Effector memory CD4-positive, alpha-beta T cell (primary cell): ENCODE data around the gene NRCAM.

Source experiments
- DNase-seq, 3 donors: peaks; one replicate each; pipeline ENCODE4 v3.0.0-alpha.2; 2020
- H3K27ac ChIP-seq: 2 replicates; pipeline ENCODE4 v1.7.0; 2013; ENCODE audit warnings: mild to moderate bottlenecking, low read length, moderate library complexity; ENCODE audit not compliant: insufficient read depth, poor library complexity, severe bottlenecking
- H3K27me3 ChIP-seq: replicated peaks from 2 replicates; pipeline ENCODE4 v1.7.0; 2013; ENCODE audit warnings: mild to moderate bottlenecking, low read length; ENCODE audit not compliant: insufficient read depth, control insufficient read depth, poor library complexity, severe bottlenecking
- H3K36me3 ChIP-seq: 2 replicates; pipeline ENCODE4 v1.7.0; 2013; ENCODE audit warnings: mild to moderate bottlenecking, low read length, moderate library complexity; ENCODE audit not compliant: control insufficient read depth, insufficient read depth
- H3K4me1 ChIP-seq: 2 replicates; pipeline ENCODE4 v1.7.0; 2013; ENCODE audit warnings: low read length, mild to moderate bottlenecking; ENCODE audit not compliant: control insufficient read depth, insufficient read depth, poor library complexity, severe bottlenecking
- H3K4me3 ChIP-seq: 2 replicates; pipeline ENCODE4 v1.7.0; 2013; ENCODE audit warnings: low read length, low read depth, mild to moderate bottlenecking; ENCODE audit not compliant: insufficient read depth, poor library complexity, severe bottlenecking
- H3K9me3 ChIP-seq: 2 replicates; pipeline ENCODE4 v1.7.0; 2013; ENCODE audit warnings: mild to moderate bottlenecking, low read length, moderate library complexity; ENCODE audit not compliant: control insufficient read depth

Gene NRCAM

GRCh38 chr7:108382932-108383331 lies 73.3 kb downstream of the NRCAM start:
- Histone ChIP-seq H3K36me3 (no peaks in the 10 kb centered on the region), H3K4me3 (no peak overlapping the region), H3K4me1 (no peaks in the 10 kb centered on the region), H3K9me3 (no peaks in the 10 kb centered on the region), H3K27me3 (no peaks in the 10 kb centered on the region), H3K27ac (no peak overlapping the region)
- DNase-seq, result no peak

DNA sequence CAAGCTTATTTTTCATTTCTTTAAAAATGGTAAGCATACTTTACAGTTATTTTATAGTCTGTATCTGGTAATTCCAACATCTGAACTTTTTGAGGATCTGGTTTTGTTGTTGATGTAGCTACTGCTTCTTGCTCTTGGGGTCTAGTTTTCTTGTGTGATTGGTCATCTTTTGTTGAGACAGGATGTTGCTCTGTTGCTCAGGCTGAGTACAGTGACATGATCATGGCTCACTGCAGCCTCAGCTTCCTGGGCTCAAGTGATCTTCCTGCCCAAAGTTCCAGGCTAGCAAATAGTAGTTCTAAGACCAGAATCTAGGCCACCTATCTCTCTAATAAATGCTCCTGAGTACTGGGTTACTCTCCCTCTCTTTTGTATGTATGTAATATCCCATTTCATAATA lies 75.7 kb downstream of the NRCAM start:
- DNase-seq, result no peak
- no peak overlapping the region for H3K4me3 ChIP-seq
- no peaks in the 10 kb centered on the region for H3K27me3 ChIP-seq
- no peak overlapping the region for H3K27ac ChIP-seq
- H3K36me3 ChIP-seq, result no peaks in the 10 kb centered on the region
- H3K9me3 ChIP-seq, result no peaks in the 10 kb centered on the region
- no peaks in the 10 kb centered on the region for H3K4me1 ChIP-seq

GRCh38 chr7:108376206-108376605 lies 80.0 kb downstream of the NRCAM start:
- no peak overlapping the region for H3K4me3 ChIP-seq
- no peak overlapping the region for H3K27ac ChIP-seq
- no peaks in the 10 kb centered on the region for H3K36me3 ChIP-seq
- no peak for DNase-seq
- no peaks in the 10 kb centered on the region for H3K4me1 ChIP-seq
- H3K9me3 ChIP-seq, result no peaks in the 10 kb centered on the region
- H3K27me3 ChIP-seq, result no peaks in the 10 kb centered on the region

- Histone ChIP-seq H3K9me3 (no peaks in the 10 kb centered on the region), H3K27me3 (no peaks in the 10 kb centered on the region), H3K36me3 (no peaks in the 10 kb centered on the region), H3K27ac (no peak overlapping the region), H3K4me1 (no peaks in the 10 kb centered on the region), H3K4me3 (no peak overlapping the region)
- no peak for DNase-seq
Observed at GRCh38 chr7:108375668-108376067, 80.6 kb downstream of the NRCAM start.

DNA sequence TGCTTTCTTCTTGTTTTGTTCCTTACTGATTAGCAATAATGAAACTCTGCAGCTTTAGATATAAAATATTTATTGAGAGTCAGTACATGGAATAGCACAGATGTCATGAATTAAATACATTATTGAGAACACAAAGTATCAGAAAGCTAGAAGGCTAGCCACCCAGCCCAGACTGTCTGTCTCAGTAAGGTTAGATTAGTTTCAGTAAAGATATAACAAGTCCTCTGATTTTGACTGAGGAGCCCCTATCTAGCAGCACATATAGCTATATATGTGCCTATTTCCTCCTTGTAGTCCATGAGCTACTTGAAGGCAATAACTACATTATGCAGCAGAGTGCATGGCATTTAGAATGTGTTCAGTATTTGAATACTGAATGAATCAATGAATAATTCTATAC lies 81.3 kb downstream of the NRCAM start:
- no peak overlapping the region for H3K27ac ChIP-seq
- no peak overlapping the region for H3K4me3 ChIP-seq
- no peaks in the 10 kb centered on the region for H3K9me3 ChIP-seq
- no peaks in the 10 kb centered on the region for H3K27me3 ChIP-seq
- no peaks in the 10 kb centered on the region for H3K36me3 ChIP-seq
- no peak for DNase-seq
- no peaks in the 10 kb centered on the region for H3K4me1 ChIP-seq

GRCh38 chr7:108372618-108373017 lies 83.6 kb downstream of the NRCAM start:
- no peaks in the 10 kb centered on the region for H3K4me1 ChIP-seq
- no peak overlapping the region for H3K27ac ChIP-seq
- DNase-seq, result no peak
- no peaks in the 10 kb centered on the region for H3K27me3 ChIP-seq
- no peaks in the 10 kb centered on the region for H3K9me3 ChIP-seq
- H3K4me3 ChIP-seq, result no peak overlapping the region
- H3K36me3 ChIP-seq, result no peaks in the 10 kb centered on the region

- no peak overlapping the region for H3K4me3 ChIP-seq
- H3K4me1 ChIP-seq, result no peaks in the 10 kb centered on the region
- H3K9me3 ChIP-seq, result no peaks in the 10 kb centered on the region
- DNase-seq, result no peak
- no peak overlapping the region for H3K27ac ChIP-seq
- H3K36me3 ChIP-seq, result no peaks in the 10 kb centered on the region
- H3K27me3 ChIP-seq, result no peaks in the 10 kb centered on the region
Observed at GRCh38 chr7:108370616-108371015, 85.6 kb downstream of the NRCAM start.

DNA sequence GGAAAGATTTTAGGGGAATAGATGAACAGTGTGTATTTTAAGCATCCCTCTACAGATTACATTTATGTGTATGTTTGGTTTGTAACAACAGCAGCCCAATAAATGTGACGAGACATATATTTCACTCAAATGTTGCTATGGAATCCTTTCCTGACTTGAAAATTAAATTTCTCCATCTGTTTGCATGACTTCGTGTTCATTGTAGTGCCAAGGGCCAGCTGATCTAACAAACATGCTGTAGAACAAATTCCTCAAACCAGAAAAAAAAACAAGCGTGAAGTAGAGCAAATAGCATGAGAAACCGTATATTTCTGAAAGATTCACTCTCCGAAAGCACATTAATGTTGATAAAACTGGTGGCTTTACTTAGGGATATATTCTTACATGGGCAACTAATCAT lies 87.8 kb downstream of the NRCAM start:
- Histone ChIP-seq H3K36me3 (no peaks in the 10 kb centered on the region), H3K27ac (no peak overlapping the region), H3K9me3 (no peaks in the 10 kb centered on the region), H3K4me1 (no peaks in the 10 kb centered on the region), H3K27me3 (no peaks in the 10 kb centered on the region), H3K4me3 (no peak overlapping the region)
- no peak for DNase-seq

GRCh38 chr7:108367946-108368345 lies 88.3 kb downstream of the NRCAM start:
- H3K36me3 ChIP-seq, result no peaks in the 10 kb centered on the region
- no peak for DNase-seq
- H3K27ac ChIP-seq, result no peak overlapping the region
- no peaks in the 10 kb centered on the region for H3K4me1 ChIP-seq
- no peaks in the 10 kb centered on the region for H3K27me3 ChIP-seq
- no peaks in the 10 kb centered on the region for H3K9me3 ChIP-seq
- no peak overlapping the region for H3K4me3 ChIP-seq

- H3K27ac ChIP-seq, result no peak overlapping the region
- no peak for DNase-seq
- no peaks in the 10 kb centered on the region for H3K36me3 ChIP-seq
- no peaks in the 10 kb centered on the region for H3K4me1 ChIP-seq
- H3K4me3 ChIP-seq, result no peak overlapping the region
- no peaks in the 10 kb centered on the region for H3K9me3 ChIP-seq
- no peaks in the 10 kb centered on the region for H3K27me3 ChIP-seq
Observed at GRCh38 chr7:108367314-108367713, 88.9 kb downstream of the NRCAM start.

DNA sequence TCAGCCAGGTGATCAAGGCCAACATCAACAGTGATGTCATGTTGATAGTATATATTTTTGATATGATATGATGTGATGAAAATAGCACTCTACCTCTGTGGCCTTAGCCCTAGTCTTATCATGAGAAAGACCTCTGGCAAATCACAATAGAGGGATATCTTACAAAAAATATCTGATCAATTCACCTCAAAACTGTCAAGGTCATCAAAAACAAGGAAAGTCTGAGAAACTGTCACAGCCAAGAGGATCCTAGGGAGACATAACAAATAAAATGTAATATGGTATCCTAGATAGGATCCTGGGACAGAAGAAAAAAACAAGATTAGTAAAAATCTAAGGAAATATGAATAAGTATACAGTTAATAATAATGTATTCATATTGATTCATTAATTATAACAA lies 92.6 kb downstream of the NRCAM start:
- no peak for DNase-seq
- Histone ChIP-seq H3K4me3 (no peak overlapping the region), H3K36me3 (no peaks in the 10 kb centered on the region), H3K27ac (no peak overlapping the region), H3K27me3 (no peaks in the 10 kb centered on the region), H3K4me1 (no peaks in the 10 kb centered on the region), H3K9me3 (no peaks in the 10 kb centered on the region)
